GM23338 (cell line): ENCODE measurements around the gene MAPKBP1. TPM values are rescaled to one million over a fixed set of nuclear protein-coding genes. Genes with fewer than 3 reads are reported as not detected.

Experiments used
- ATAC-seq: fragments of 200-7000 bp; cut with Tn5 transposase; 3 replicates; pipeline ENCODE4 v1.9.1; 2020
- DNase-seq: peaks from one replicate; pipeline ENCODE4 v3.0.0-alpha.2; 2015; ENCODE audit warnings: low spot score
- H2AFZ ChIP-seq: fragments of 200-600 bp; sonication (generic); 2 replicates; pipeline ENCODE4 v1.8.0; 2016; ENCODE audit warnings: antibody characterized with exemption, mild to moderate bottlenecking, moderate library complexity
- H3F3A ChIP-seq: fragments of 200-600 bp; sonication (generic); replicated peaks from 2 replicates; pipeline ENCODE4 v1.8.0; 2017; ENCODE audit warnings: antibody characterized with exemption, mixed run types, low read depth
- H3K27ac ChIP-seq: fragments of 200-600 bp; sonication (generic); 2 replicates; pipeline ENCODE4 v1.6.1; 2016; ENCODE audit warnings: low read depth
- H3K27me3 ChIP-seq: fragments of 200-600 bp; sonication (generic); 2 replicates; pipeline ENCODE4 v1.8.0; 2016; ENCODE audit warnings: mild to moderate bottlenecking, mixed run types, moderate library complexity; ENCODE audit not compliant: insufficient read depth
- H3K36me3 ChIP-seq: fragments of 200-600 bp; sonication (generic); 2 replicates; pipeline ENCODE4 v1.8.0; 2016; ENCODE audit warnings: mild to moderate bottlenecking; ENCODE audit not compliant: insufficient read depth
- H3K4me1 ChIP-seq: fragments of 200-600 bp; sonication (generic); 2 replicates; pipeline ENCODE4 v1.8.0; 2016; ENCODE audit warnings: mild to moderate bottlenecking, moderate library complexity; ENCODE audit not compliant: insufficient read depth
- H3K4me2 ChIP-seq: fragments of 200-600 bp; sonication (generic); 2 replicates; pipeline ENCODE4 v1.7.1; 2017; ENCODE audit warnings: mixed run types
- H3K4me3 ChIP-seq: fragments of 200-600 bp; sonication (generic); 2 replicates; pipeline ENCODE4 v1.6.1; 2016; ENCODE audit warnings: mixed run types
- H3K79me2 ChIP-seq: fragments of 200-600 bp; sonication (generic); replicated peaks from 2 replicates; pipeline ENCODE4 v1.8.0; 2017; ENCODE audit warnings: mild to moderate bottlenecking; ENCODE audit not compliant: insufficient read depth
- H3K9me2 ChIP-seq: fragments of 200-600 bp; sonication (generic); 2 replicates; pipeline ENCODE4 v1.8.0; 2017; ENCODE audit not compliant: insufficient read depth
- H4K20me1 ChIP-seq: fragments of 200-600 bp; sonication (generic); replicated peaks from 2 replicates; pipeline ENCODE4 v1.8.0; 2017; ENCODE audit warnings: mild to moderate bottlenecking; ENCODE audit not compliant: insufficient read depth
- H3K27ac Mint-ChIP-seq: 2 replicates; pipeline ENCODE4 v1.8.0; 2020; ENCODE audit warnings: inconsistent platforms, mild to moderate bottlenecking, moderate library complexity, mixed read lengths
- H3K27me3 Mint-ChIP-seq: 3 replicates; pipeline ENCODE4 v1.8.0; 2022; ENCODE audit warnings: low read depth, mild to moderate bottlenecking, moderate library complexity, mixed read lengths, inconsistent platforms; ENCODE audit not compliant: insufficient read depth, poor library complexity
- H3K36me3 Mint-ChIP-seq: 3 replicates; pipeline ENCODE4 v1.8.0; 2021; ENCODE audit warnings: low read depth, mild to moderate bottlenecking, inconsistent platforms, moderate library complexity, mixed read lengths
- H3K4me1 Mint-ChIP-seq: 3 replicates; pipeline ENCODE4 v1.8.0; 2020; ENCODE audit warnings: mild to moderate bottlenecking, inconsistent platforms, mixed read lengths
- H3K4me3 Mint-ChIP-seq: 3 replicates; pipeline ENCODE4 v1.8.0; 2021; ENCODE audit warnings: moderate library complexity, mild to moderate bottlenecking, inconsistent platforms, mixed read lengths
- H3K9me3 Mint-ChIP-seq: 3 replicates; pipeline ENCODE4 v1.8.0; 2020; ENCODE audit warnings: moderate library complexity, mild to moderate bottlenecking, inconsistent platforms, mixed read lengths
- CREB1 ChIP-seq: fragments of 250-450 bp; sonication (Bioruptor Pico); IDR thresholded peaks from 2 replicates; pipeline ENCODE4 v1.5.0; 2020; ENCODE audit warnings: low read depth, mild to moderate bottlenecking, moderate library complexity
- EZH2 ChIP-seq: fragments of 200-600 bp; sonication (generic); IDR thresholded peaks from one replicate; pipeline ENCODE4 v1.8.0; 2017; ENCODE audit warnings: antibody characterized with exemption, mild to moderate bottlenecking, low read depth; ENCODE audit not compliant: unreplicated experiment
- EZH2phosphoT487 ChIP-seq: fragments of 200-600 bp; sonication (generic); IDR thresholded peaks from one replicate; pipeline ENCODE4 v1.8.1; 2018; ENCODE audit warnings: antibody characterized with exemption; ENCODE audit not compliant: unreplicated experiment
- JUNB ChIP-seq: IDR thresholded peaks from one replicate; pipeline ENCODE4 v1.6.1; 2016; ENCODE audit warnings: antibody characterized with exemption; ENCODE audit not compliant: unreplicated experiment
- NANOG ChIP-seq: IDR thresholded peaks from 2 replicates; pipeline ENCODE4 v1.6.1; 2016; ENCODE audit warnings: antibody characterized with exemption, borderline replicate concordance
- POLR2AphosphoS5 ChIP-seq: IDR thresholded peaks from 2 replicates; pipeline ENCODE4 v1.6.1; 2016; ENCODE audit warnings: antibody characterized with exemption, low read depth
- STAT1 ChIP-seq: IDR thresholded peaks from one replicate; pipeline ENCODE4 v1.6.1; 2016; ENCODE audit warnings: antibody characterized with exemption; ENCODE audit not compliant: unreplicated experiment
- ZNF114 ChIP-seq: fragments of 250-450 bp; sonication (Bioruptor Pico); IDR thresholded peaks from 2 replicates; pipeline ENCODE4 v1.5.0; 2020; ENCODE audit warnings: mild to moderate bottlenecking, moderate library complexity
- ZNF331 ChIP-seq: fragments of 250-450 bp; sonication (Bioruptor Pico); IDR thresholded peaks from 2 replicates; pipeline ENCODE4 v1.5.0; 2020; ENCODE audit warnings: low read depth, mild to moderate bottlenecking, moderate library complexity
- polyA plus RNA-seq: library from polyadenylated mRNA; unstranded; fragments of >200 nt; fragmentation: Nextera tagmentation; extraction: Ambion mirVana; gene quantifications from 2 replicates; pipeline ENCODE4 v1.2.1, GENCODE V29; 2016
- total RNA-seq: library from RNA; depleted of rRNA; stranded (reverse); fragments of >200 nt; shearing (Covaris generic); gene quantifications from 2 replicates; pipeline ENCODE4 v1.2.3, GENCODE V29; 2014
- TF ChIP-seq, protein P1 (sequence below): IDR thresholded peaks from one replicate; pipeline ENCODE4 v1.6.1; 2018; ENCODE audit warnings: antibody characterized with exemption; ENCODE audit not compliant: unreplicated experiment
- TF ChIP-seq, protein P2 (sequence below), 2 experiments: fragments of 200-600 bp in 1 of 2; sonication (generic) in 1 of 2; conservative IDR thresholded peaks; 2 replicates each; pipeline versions ENCODE4 v1.5.1 to v1.6.1; 2016 to 2017; ENCODE audit warnings: antibody characterized with exemption in 2 of 2, low read depth in 2 of 2, mild to moderate bottlenecking in 2 of 2, moderate library complexity in 1 of 2
- TF ChIP-seq, protein P3 (sequence below): IDR thresholded peaks from 2 replicates; pipeline ENCODE4 v1.6.1; 2016; ENCODE audit warnings: antibody characterized with exemption
- TF ChIP-seq, protein P4 (sequence below): fragments of 250-450 bp; sonication (Bioruptor Pico); IDR thresholded peaks from 2 replicates; pipeline ENCODE4 v1.5.0; 2020; ENCODE audit warnings: mild to moderate bottlenecking, moderate library complexity

Gene MAPKBP1
- total and polyA plus RNA-seq, 2 experiments from 2014 or later: 1.9 to 8.9 TPM

DNA sequence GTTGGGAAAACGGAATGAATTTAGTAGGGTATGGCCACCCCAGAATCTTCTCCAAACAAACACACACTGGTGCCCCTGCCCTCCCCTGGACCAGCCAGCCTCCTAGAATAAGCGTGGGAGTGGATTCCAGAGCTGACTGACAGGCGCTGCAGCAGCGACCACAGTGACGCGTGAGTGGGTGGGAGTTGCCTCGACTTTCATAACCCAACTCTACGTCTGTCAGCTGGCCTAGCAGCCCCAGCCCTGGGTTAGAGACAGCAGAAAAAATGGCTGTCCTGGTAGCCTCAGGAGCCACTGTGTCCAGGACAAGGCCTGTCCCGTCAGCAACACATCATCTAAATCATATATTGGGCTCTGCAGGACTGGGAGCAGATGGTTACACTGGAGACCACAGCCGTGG lies 74.3 kb downstream of the MAPKBP1 start:
- H3K36me3 Mint-ChIP-seq: no peaks in the 10 kb centered on the region; the same call in 2 of the 3 replicates
- H3K27ac Mint-ChIP-seq: no peak overlapping the region; the same call in 1 of the 2 replicates
- no peaks in the 10 kb centered on the region for H3K36me3 ChIP-seq
- DNase-seq (no peak), ATAC-seq (no peak)
- H3K79me2 ChIP-seq: no peaks in the 10 kb centered on the region
- no peaks in the 10 kb centered on the region; the same call in 2 of the 3 replicates for H3K9me3 Mint-ChIP-seq
- H3K4me1 Mint-ChIP-seq: no peaks in the 10 kb centered on the region
- no peak overlapping the region for H3K27ac ChIP-seq
- no peaks in the 10 kb centered on the region for H4K20me1 ChIP-seq
- no peaks in the 10 kb centered on the region for H3F3A ChIP-seq
- peaks cover 5% of the 10 kb centered on the region for H3K27me3 Mint-ChIP-seq
- no peak overlapping the region for H3K4me2 ChIP-seq
- H2AFZ ChIP-seq: no peak overlapping the region
- H3K4me3 Mint-ChIP-seq: no peak overlapping the region
- TF ChIP-seq, protein P1, sequence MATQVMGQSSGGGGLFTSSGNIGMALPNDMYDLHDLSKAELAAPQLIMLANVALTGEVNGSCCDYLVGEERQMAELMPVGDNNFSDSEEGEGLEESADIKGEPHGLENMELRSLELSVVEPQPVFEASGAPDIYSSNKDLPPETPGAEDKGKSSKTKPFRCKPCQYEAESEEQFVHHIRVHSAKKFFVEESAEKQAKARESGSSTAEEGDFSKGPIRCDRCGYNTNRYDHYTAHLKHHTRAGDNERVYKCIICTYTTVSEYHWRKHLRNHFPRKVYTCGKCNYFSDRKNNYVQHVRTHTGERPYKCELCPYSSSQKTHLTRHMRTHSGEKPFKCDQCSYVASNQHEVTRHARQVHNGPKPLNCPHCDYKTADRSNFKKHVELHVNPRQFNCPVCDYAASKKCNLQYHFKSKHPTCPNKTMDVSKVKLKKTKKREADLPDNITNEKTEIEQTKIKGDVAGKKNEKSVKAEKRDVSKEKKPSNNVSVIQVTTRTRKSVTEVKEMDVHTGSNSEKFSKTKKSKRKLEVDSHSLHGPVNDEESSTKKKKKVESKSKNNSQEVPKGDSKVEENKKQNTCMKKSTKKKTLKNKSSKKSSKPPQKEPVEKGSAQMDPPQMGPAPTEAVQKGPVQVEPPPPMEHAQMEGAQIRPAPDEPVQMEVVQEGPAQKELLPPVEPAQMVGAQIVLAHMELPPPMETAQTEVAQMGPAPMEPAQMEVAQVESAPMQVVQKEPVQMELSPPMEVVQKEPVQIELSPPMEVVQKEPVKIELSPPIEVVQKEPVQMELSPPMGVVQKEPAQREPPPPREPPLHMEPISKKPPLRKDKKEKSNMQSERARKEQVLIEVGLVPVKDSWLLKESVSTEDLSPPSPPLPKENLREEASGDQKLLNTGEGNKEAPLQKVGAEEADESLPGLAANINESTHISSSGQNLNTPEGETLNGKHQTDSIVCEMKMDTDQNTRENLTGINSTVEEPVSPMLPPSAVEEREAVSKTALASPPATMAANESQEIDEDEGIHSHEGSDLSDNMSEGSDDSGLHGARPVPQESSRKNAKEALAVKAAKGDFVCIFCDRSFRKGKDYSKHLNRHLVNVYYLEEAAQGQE: no peak
- no peak for TF ChIP-seq EZH2
- TF ChIP-seq, protein P2, sequence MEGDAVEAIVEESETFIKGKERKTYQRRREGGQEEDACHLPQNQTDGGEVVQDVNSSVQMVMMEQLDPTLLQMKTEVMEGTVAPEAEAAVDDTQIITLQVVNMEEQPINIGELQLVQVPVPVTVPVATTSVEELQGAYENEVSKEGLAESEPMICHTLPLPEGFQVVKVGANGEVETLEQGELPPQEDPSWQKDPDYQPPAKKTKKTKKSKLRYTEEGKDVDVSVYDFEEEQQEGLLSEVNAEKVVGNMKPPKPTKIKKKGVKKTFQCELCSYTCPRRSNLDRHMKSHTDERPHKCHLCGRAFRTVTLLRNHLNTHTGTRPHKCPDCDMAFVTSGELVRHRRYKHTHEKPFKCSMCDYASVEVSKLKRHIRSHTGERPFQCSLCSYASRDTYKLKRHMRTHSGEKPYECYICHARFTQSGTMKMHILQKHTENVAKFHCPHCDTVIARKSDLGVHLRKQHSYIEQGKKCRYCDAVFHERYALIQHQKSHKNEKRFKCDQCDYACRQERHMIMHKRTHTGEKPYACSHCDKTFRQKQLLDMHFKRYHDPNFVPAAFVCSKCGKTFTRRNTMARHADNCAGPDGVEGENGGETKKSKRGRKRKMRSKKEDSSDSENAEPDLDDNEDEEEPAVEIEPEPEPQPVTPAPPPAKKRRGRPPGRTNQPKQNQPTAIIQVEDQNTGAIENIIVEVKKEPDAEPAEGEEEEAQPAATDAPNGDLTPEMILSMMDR (conservative IDR thresholded peaks at IDR 0.05; ENCODE audit: low read depth in 2 of 2): no peak
- no peak for TF ChIP-seq NANOG
- no peak for TF ChIP-seq JUNB
- no peak for TF ChIP-seq ZNF114 (CRISPR knock-in tag)
- TF ChIP-seq POLR2AphosphoS5: no peak
- TF ChIP-seq CREB1 (CRISPR knock-in tag): no peak
- TF ChIP-seq, protein P3, sequence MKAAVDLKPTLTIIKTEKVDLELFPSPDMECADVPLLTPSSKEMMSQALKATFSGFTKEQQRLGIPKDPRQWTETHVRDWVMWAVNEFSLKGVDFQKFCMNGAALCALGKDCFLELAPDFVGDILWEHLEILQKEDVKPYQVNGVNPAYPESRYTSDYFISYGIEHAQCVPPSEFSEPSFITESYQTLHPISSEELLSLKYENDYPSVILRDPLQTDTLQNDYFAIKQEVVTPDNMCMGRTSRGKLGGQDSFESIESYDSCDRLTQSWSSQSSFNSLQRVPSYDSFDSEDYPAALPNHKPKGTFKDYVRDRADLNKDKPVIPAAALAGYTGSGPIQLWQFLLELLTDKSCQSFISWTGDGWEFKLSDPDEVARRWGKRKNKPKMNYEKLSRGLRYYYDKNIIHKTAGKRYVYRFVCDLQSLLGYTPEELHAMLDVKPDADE: no peak
- TF ChIP-seq ZNF331: no peak
- TF ChIP-seq, protein P4, sequence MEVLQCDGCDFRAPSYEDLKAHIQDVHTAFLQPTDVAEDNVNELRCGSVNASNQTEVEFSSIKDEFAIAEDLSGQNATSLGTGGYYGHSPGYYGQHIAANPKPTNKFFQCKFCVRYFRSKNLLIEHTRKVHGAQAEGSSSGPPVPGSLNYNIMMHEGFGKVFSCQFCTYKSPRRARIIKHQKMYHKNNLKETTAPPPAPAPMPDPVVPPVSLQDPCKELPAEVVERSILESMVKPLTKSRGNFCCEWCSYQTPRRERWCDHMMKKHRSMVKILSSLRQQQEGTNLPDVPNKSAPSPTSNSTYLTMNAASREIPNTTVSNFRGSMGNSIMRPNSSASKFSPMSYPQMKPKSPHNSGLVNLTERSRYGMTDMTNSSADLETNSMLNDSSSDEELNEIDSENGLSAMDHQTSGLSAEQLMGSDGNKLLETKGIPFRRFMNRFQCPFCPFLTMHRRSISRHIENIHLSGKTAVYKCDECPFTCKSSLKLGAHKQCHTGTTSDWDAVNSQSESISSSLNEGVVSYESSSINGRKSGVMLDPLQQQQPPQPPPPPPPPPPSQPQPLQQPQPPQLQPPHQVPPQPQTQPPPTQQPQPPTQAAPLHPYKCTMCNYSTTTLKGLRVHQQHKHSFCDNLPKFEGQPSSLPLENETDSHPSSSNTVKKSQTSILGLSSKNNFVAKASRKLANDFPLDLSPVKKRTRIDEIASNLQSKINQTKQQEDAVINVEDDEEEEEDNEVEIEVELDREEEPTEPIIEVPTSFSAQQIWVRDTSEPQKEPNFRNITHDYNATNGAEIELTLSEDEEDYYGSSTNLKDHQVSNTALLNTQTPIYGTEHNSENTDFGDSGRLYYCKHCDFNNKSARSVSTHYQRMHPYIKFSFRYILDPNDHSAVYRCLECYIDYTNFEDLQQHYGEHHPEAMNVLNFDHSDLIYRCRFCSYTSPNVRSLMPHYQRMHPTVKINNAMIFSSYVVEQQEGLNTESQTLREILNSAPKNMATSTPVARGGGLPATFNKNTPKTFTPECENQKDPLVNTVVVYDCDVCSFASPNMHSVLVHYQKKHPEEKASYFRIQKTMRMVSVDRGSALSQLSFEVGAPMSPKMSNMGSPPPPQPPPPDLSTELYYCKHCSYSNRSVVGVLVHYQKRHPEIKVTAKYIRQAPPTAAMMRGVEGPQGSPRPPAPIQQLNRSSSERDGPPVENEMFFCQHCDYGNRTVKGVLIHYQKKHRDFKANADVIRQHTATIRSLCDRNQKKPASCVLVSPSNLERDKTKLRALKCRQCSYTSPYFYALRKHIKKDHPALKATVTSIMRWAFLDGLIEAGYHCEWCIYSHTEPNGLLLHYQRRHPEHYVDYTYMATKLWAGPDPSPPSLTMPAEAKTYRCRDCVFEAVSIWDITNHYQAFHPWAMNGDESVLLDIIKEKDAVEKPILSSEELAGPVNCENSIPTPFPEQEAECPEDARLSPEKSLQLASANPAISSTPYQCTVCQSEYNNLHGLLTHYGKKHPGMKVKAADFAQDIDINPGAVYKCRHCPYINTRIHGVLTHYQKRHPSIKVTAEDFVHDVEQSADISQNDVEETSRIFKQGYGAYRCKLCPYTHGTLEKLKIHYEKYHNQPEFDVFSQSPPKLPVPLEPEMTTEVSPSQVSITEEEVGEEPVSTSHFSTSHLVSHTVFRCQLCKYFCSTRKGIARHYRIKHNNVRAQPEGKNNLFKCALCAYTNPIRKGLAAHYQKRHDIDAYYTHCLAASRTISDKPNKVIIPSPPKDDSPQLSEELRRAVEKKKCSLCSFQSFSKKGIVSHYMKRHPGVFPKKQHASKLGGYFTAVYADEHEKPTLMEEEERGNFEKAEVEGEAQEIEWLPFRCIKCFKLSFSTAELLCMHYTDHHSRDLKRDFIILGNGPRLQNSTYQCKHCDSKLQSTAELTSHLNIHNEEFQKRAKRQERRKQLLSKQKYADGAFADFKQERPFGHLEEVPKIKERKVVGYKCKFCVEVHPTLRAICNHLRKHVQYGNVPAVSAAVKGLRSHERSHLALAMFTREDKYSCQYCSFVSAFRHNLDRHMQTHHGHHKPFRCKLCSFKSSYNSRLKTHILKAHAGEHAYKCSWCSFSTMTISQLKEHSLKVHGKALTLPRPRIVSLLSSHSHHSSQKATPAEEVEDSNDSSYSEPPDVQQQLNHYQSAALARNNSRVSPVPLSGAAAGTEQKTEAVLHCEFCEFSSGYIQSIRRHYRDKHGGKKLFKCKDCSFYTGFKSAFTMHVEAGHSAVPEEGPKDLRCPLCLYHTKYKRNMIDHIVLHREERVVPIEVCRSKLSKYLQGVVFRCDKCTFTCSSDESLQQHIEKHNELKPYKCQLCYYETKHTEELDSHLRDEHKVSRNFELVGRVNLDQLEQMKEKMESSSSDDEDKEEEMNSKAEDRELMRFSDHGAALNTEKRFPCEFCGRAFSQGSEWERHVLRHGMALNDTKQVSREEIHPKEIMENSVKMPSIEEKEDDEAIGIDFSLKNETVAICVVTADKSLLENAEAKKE (CRISPR knock-in tag): no peak
- TF ChIP-seq STAT1: no peak
- no peak for TF ChIP-seq EZH2phosphoT487
- no peaks in the 10 kb centered on the region for H3K4me1 ChIP-seq
- no peaks in the 10 kb centered on the region for H3K9me2 ChIP-seq
- H3K27me3 ChIP-seq: no peaks in the 10 kb centered on the region
- H3K4me3 ChIP-seq: no peak overlapping the region
